ENCODE results near the gene C21orf58. TPM values are rescaled to one million over a fixed set of nuclear protein-coding genes. Genes with fewer than 3 reads are reported as not detected.

Gene C21orf58
- total RNA-seq, 3 donors from 2014 or later: 0.96 to 2.9 (median 2.6) TPM

- peak overlapping the region; percentile 95 to 96 for H3K27ac ChIP-seq
- peak overlapping the region; percentile 76 to 98 (median 80) for H3K4me3 ChIP-seq
- no peaks in the 10 kb centered on the region for H3K9me3 ChIP-seq
- TF ChIP-seq POLR2AphosphoS5 (IDR thresholded peaks at IDR 0.05) (no peak), POLR2A (IDR thresholded peaks at IDR 0.05) (no peak), CTCF (IDR thresholded peaks at IDR 0.05) (no peak)
- no peaks in the 10 kb centered on the region for H3K27me3 ChIP-seq
- H3K36me3 ChIP-seq: no peaks in the 10 kb centered on the region
- peaks cover 3 to 11% of the 10 kb centered on the region in 2 donors for H3K4me1 ChIP-seq
- peak; percentile 80 to 85 for DNase-seq (ENCODE audit: low spot score in 2 of 2)
- intact Hi-C loops (cut with DNase I; ENCODE audit: low total_unique reads): no loop called here
These were observed 861 bp upstream of the C21orf58 start for GRCh38 chr21:46324390-46325072.

- peak overlapping the region; percentile 76 to 98 (median 80) for H3K4me3 ChIP-seq
- no peaks in the 10 kb centered on the region for H3K9me3 ChIP-seq
- peak overlapping the region in 1 of 2 donors; percentile 96 for H3K27ac ChIP-seq
- TF ChIP-seq POLR2AphosphoS5 (IDR thresholded peaks at IDR 0.05) (no peak), CTCF (IDR thresholded peaks at IDR 0.05) (no peak), POLR2A (IDR thresholded peaks at IDR 0.05) (no peak)
- no peaks in the 10 kb centered on the region for H3K36me3 ChIP-seq
- no peak for DNase-seq (ENCODE audit: low spot score in 2 of 2)
- H3K4me1 ChIP-seq: peaks cover 3 to 11% of the 10 kb centered on the region in 2 donors
- H3K27me3 ChIP-seq: no peaks in the 10 kb centered on the region
- intact Hi-C loops (cut with DNase I; ENCODE audit: low total_unique reads): no loop called here
These were observed 402 bp downstream of the C21orf58 start for GRCh38 chr21:46323227-46323709.

GRCh38 chr21:46322351-46323226 is 1.1 kb downstream of the C21orf58 start:
- no peaks in the 10 kb centered on the region for H3K36me3 ChIP-seq
- H3K9me3 ChIP-seq: no peaks in the 10 kb centered on the region
- H3K4me1 ChIP-seq: peaks cover 3 to 11% of the 10 kb centered on the region in 2 donors
- no peaks in the 10 kb centered on the region for H3K27me3 ChIP-seq
- no peak for DNase-seq (ENCODE audit: low spot score in 2 of 2)
- intact Hi-C loops (cut with DNase I; ENCODE audit: low total_unique reads): no loop called here
- TF ChIP-seq POLR2A (IDR thresholded peaks at IDR 0.05) (no peak), POLR2AphosphoS5 (IDR thresholded peaks at IDR 0.05) (no peak), CTCF (IDR thresholded peaks at IDR 0.05) (no peak)
- peak overlapping the region; percentile 76 to 98 (median 80) for H3K4me3 ChIP-seq
- no peak overlapping the region for H3K27ac ChIP-seq

- no peaks in the 10 kb centered on the region for H3K27me3 ChIP-seq
- H3K36me3 ChIP-seq: no peaks in the 10 kb centered on the region
- peaks cover 3 to 11% of the 10 kb centered on the region in 2 donors for H3K4me1 ChIP-seq
- no peak overlapping the region for H3K4me3 ChIP-seq
- intact Hi-C loops (cut with DNase I; ENCODE audit: low total_unique reads): no loop called here
- H3K9me3 ChIP-seq: no peaks in the 10 kb centered on the region
- no peak for DNase-seq (ENCODE audit: low spot score in 2 of 2)
- no peak overlapping the region for H3K27ac ChIP-seq
- no peak for TF ChIP-seq CTCF (IDR thresholded peaks at IDR 0.05)
- TF ChIP-seq POLR2A (IDR thresholded peaks at IDR 0.05): no peak
- TF ChIP-seq POLR2AphosphoS5 (IDR thresholded peaks at IDR 0.05): no peak
These were observed 3.3 kb downstream of the C21orf58 start for GRCh38 chr21:46320331-46320801.

All from breast epithelium (tissue), 4 donors.